HepG2 (cell line): ENCODE data around the gene RASL10A. TPM values are rescaled to one million over a fixed set of nuclear protein-coding genes. Genes with fewer than 3 reads are reported as not detected.

Experiments used
- CBFB ChIP-seq: sonication (generic); formaldehyde crosslinking; IDR thresholded peaks from 2 replicates; pipeline ENCODE4 v1.4.0; 2020; ENCODE audit warnings: missing genetic modification reagents
- CEBPG ChIP-seq: IDR thresholded peaks from 2 replicates; pipeline ENCODE4 v1.6.1; 2016
- FOXA3 ChIP-seq: IDR thresholded peaks from 2 replicates; pipeline ENCODE4 v1.6.1; 2016; ENCODE audit warnings: missing genetic modification reagents, missing compliant biosample characterization
- GATAD2A ChIP-seq: IDR thresholded peaks from 2 replicates; pipeline ENCODE4 v1.6.1; 2016
- HMG20B ChIP-seq: conservative IDR thresholded peaks from 2 replicates; pipeline ENCODE4 v1.6.1; 2016; ENCODE audit warnings: missing genetic modification reagents, missing compliant biosample characterization
- HNF4A ChIP-seq: sonication (generic); formaldehyde crosslinking; IDR thresholded peaks from 2 replicates; pipeline ENCODE4 v1.4.0; 2020; ENCODE audit warnings: missing genetic modification reagents
- MXD3 ChIP-seq: IDR thresholded peaks from 2 replicates; pipeline ENCODE4 v1.6.1; 2016; ENCODE audit warnings: mild to moderate bottlenecking, missing biosample characterization, missing genetic modification reagents
- POLR2A ChIP-seq, 2 experiments: IDR thresholded peaks; 2 replicates each; pipeline ENCODE4 v1.6.1; 2011; ENCODE audit warnings: low read depth in 2 of 2, low read length in 2 of 2, mild to moderate bottlenecking in 1 of 2, moderate library complexity in 1 of 2; ENCODE audit not compliant: insufficient read depth in 1 of 2
- REST ChIP-seq, 2 experiments: IDR thresholded peaks; 2 replicates each; pipeline ENCODE4 v1.6.1; 2011 to 2012; ENCODE audit warnings: low read length in 2 of 2, borderline replicate concordance in 1 of 2, low read depth in 1 of 2, mild to moderate bottlenecking in 1 of 2, moderate library complexity in 1 of 2
- SAP130 ChIP-seq: IDR thresholded peaks from 2 replicates; pipeline ENCODE4 v1.6.1; 2016; ENCODE audit warnings: low read depth
- SOX6 ChIP-seq, 2 experiments: fragments of 450-650 bp in 1 of 2; sonication (generic) in 1 of 2; formaldehyde crosslinking in 1 of 2; IDR thresholded peaks; 2 replicates each; pipeline versions ENCODE4 v1.4.0 to v1.6.1; 2017 to 2020; ENCODE audit warnings: antibody characterized with exemption in 1 of 2, mild to moderate bottlenecking in 1 of 2, missing genetic modification reagents in 1 of 2
- TEF ChIP-seq: sonication (generic); formaldehyde crosslinking; IDR thresholded peaks from 2 replicates; pipeline ENCODE4 v1.5.0; 2020; ENCODE audit warnings: missing genetic modification reagents
- ZNF20 ChIP-seq: sonication (generic); formaldehyde crosslinking; IDR thresholded peaks from 2 replicates; pipeline ENCODE4 v1.4.0; 2020; ENCODE audit warnings: mild to moderate bottlenecking, moderate library complexity, missing genetic modification reagents
- ZNF784 ChIP-seq: sonication (generic); formaldehyde crosslinking; IDR thresholded peaks from 2 replicates; pipeline ENCODE4 v1.5.1; 2020; ENCODE audit warnings: missing genetic modification reagents, mild to moderate bottlenecking, borderline replicate concordance
- polyA plus RNA-seq, 8 experiments: library from polyadenylated mRNA; depleted of rRNA in 3 of 8; stranded (reverse) in 7 of 8; unstranded in 1 of 8; fragments of >200 nt; fragmentation: Illumina TruSeq in 4 of 8; extraction: Trizol in 4 of 8; gene quantifications; 2 replicates each; pipeline versions ENCODE4 v1.2.1 to v1.2.3, GENCODE V29; 2011 to 2016; ENCODE audit warnings: low read depth in 4 of 8, missing spikeins in 1 of 8, mixed read lengths in 1 of 8; ENCODE audit not compliant: insufficient read depth in 1 of 8
- total RNA-seq, 5 experiments: library from RNA; depleted of rRNA; stranded (reverse); fragments of >200 nt; fragmentation: Illumina TruSeq; extraction: Trizol; gene quantifications; 2 replicates each; pipeline ENCODE4 v1.2.3, GENCODE V29; 2016; ENCODE audit warnings: low read depth in 1 of 5

RASL10A gene
- total and polyA plus RNA-seq, 2 of the 13 experiments (the other 11 are each of a cell fraction or from before 2014, with no cell fraction given): 0.05 to 0.22 TPM

- no peak for TF ChIP-seq REST (IDR thresholded peaks at IDR 0.05; ENCODE audit: borderline replicate concordance in 1 of 2, low read depth in 1 of 2, low read length in 2 of 2)
- TF ChIP-seq POLR2A (IDR thresholded peaks at IDR 0.05; ENCODE audit: insufficient read depth in 1 of 2, low read depth in 2 of 2, low read length in 2 of 2): peak in 1 of 2 experiments; percentile 3; a peak in 1 of 4 replicates
- 0 out of 2 replicates have a peak, but pooled peaks have one; percentile 27 for TF ChIP-seq ZNF20
- peak; percentile 74 for TF ChIP-seq HMG20B (CRISPR knock-in tag)
- TF ChIP-seq TEF (CRISPR knock-in tag): 0 out of 2 replicates have a peak, but pooled peaks have one; percentile 34
- TF ChIP-seq CEBPG (CRISPR knock-in tag): peak; percentile 87
- peak; percentile 50; the same call in 1 of the 2 replicates for TF ChIP-seq GATAD2A (CRISPR knock-in tag)
- TF ChIP-seq SOX6 (IDR thresholded peaks at IDR 0.05): no peak
- peak; percentile 18; the same call in 1 of the 2 replicates for TF ChIP-seq SOX6 (CRISPR knock-in tag; IDR thresholded peaks at IDR 0.05)
- 0 out of 2 replicates have a peak, but pooled peaks have one; percentile 18 for TF ChIP-seq HNF4A (CRISPR knock-in tag)
- peak; percentile 40; the same call in 1 of the 2 replicates for TF ChIP-seq CBFB (CRISPR knock-in tag)
- peak; percentile 21; the same call in 1 of the 2 replicates for TF ChIP-seq FOXA3 (CRISPR knock-in tag)
- no peak for TF ChIP-seq ZNF784 (CRISPR knock-in tag)
- peak; percentile 70 for TF ChIP-seq SAP130
- no peak for TF ChIP-seq MXD3 (CRISPR knock-in tag)
Observed at GRCh38 chr22:29270475-29271271, 44.8 kb downstream of the RASL10A start (continued).
